Endothelial cell of hepatic sinusoid (primary cell): ENCODE measurements around the gene SAP30.

Experiments used
- in situ Hi-C: cut with HindIII; loops from 2 replicates; pipeline ENCODE4 v1.10.0; 2017; ENCODE audit warnings: low sequenced_read_pairs

Gene SAP30

DNA sequence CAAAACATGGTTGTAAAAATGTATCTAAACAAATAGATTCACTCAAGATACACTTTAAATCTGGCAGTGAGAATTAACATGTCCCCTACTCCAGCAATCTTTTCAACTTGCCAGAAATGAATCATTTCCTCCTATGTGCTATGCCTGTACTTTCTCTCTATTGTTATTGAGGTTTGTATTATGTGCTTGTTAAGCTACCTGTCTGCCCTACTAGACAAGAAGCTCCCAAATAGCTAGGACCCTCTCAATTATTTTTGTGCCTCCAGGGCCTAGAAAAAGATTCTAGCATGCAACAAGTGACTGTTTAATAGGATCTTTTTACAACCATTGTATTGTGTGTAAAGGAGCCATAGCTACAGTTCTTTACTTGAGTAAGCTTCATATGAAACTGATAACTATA, 3.5 kb upstream of the SAP30 start:
- in situ Hi-C loops, result no loop called here

DNA sequence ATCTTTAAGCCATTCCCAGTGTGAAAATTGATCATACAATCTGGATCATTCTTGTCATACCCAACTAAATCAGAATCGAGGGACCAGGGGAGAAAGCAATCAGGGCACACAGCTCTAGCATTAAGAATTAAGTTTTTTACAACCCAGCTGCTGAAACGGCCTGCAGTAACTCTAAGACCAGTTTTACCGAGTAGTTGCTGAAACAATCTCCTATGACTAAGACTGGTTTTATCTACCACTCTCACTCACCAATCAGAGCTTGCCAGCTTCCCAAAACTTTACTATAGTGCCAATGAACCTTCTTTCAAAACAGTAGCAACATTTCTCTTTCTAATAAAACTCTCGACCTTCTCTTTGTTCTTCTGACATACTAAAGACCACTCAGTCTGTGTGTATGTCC, 2.8 kb upstream of the SAP30 start:
- in situ Hi-C loops, result no loop called here

DNA sequence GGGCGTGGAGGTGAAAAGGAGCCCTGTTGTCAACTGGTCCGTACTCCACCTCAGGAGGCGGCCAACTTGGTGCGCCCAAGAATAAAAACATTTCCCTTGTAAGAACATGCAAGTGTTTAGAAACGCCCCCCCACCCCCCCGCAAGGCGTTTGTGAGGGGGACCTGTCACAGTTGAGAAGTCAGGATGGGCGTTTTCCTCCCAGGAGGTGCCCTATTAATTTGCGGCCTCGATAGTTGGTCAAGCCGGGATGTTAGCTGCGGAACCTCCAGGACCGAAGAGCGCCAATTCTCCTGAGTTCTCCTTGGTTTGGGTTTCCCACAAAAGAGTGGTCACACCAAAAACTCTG, 651 bp upstream of the SAP30 start:
- in situ Hi-C loops, result no loop called here

DNA sequence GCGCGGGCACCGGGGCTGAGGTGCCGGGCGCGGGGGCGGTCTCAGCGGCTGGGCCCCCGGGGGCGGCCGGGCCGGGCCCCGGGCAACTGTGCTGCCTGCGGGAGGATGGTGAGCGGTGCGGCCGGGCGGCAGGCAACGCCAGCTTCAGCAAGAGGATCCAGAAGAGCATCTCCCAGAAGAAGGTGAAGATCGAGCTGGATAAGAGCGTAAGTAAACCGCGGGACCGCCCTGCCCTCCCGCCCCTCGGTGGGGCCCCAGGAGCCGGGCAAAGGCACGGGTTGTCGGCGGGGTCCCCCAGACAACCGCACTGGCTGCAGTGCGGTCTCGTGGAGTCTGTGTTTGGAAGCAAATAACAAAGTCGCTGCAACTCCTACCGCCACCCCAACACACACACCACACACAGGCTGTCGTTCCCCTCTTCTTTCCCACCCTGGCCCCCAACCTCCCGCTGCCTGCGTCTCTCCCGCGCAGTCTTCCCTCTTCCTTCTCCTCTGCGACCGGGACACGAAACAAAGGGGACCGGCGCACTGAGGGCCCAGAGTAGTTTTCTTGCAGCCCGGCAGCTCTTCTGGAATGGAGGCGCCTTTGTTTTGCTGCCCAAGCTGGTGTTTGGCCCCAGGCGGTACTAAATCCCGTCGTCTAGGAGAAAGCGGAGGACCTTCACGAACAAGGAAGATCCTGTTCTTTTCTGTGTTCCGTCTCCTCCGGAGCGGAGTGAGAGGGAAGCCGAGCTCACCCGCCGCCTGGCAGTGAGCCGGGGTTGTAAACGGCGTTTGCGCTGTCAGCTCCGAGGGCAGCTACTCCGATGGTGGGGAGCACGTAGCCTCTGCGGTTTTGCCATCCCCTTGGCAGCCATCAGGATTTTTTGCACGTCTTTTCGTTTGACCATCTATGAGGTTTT, 788 bp downstream of the SAP30 start:
- in situ Hi-C loops, result no loop called here

DNA sequence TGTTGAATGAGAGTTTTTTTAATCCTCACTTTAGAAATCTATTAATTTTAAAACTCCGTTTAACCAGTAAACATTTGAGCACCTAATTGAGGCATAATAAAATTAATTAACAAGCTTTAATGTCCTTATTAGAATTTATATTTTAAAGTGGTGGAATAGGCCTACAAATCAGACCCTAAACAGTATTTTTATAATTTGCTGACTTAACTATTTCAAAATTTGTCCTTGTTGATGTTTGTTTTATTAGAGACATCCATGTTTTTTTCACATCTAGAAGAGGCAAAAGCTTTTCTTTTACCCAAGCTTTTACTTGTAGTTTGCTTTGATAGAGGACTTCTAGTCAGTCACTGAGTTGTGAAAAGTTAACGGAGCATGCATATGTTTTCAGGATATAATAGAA, 3.8 kb downstream of the SAP30 start:
- in situ Hi-C loops, result no loop called here

DNA sequence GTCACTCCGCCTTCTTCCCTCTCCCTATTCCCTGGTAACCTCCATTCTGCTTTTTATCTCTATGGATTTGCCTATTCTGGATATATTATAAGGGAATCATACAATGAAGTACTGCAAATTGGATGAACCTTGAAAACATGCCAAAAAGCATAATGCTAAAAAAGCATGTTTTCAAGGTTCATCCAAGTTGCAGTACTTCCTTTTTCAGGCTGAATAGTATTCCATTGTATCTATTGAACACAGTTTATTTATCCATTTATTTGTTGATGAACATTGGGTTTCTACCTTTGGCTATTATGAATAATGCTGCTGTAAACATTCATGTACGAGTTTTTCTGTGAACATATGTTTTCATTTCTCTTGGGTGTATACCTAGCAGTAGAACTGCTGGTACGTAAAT, 9.2 kb downstream of the SAP30 start:
- in situ Hi-C loops, result no loop called here

DNA sequence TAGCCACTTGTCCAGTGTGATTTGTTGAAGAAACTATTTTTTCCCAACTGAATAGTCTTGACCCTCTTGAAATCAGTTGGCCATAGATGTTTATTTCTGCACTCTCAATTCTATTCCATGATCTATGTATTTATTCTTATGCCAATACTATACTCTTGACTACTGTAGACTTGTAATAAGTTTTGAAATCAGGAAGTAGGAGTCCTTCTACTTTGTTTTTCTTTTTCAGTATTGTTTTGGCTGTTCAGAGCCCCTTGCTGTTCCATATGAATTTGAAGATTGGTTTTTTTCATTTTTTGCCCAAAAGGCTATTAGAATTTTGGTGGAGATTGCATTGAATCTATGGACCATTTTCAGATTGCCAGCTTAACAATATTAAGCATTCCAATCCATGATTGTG, 10.2 kb downstream of the SAP30 start:
- in situ Hi-C loops, result no loop called here

DNA sequence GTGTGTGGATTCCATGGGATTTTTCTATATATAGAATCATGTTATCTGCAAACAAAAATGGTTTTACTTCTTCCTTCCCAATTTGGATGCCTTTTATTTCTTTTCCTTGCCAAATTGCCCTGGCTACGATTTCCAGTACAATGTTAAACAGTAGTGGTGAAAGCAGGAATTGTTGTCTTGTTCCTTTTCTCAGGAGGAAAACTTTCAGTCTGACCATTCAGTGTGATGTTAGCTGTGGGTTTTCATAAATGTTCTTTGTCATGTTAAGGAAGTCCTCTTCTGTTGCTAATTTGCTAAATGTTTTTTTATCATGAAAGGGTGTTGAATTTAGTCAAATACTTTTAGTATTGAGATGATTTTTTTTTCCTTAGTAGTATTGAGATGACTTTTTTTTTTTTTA, 10.9 kb downstream of the SAP30 start:
- in situ Hi-C loops, result no loop called here

DNA sequence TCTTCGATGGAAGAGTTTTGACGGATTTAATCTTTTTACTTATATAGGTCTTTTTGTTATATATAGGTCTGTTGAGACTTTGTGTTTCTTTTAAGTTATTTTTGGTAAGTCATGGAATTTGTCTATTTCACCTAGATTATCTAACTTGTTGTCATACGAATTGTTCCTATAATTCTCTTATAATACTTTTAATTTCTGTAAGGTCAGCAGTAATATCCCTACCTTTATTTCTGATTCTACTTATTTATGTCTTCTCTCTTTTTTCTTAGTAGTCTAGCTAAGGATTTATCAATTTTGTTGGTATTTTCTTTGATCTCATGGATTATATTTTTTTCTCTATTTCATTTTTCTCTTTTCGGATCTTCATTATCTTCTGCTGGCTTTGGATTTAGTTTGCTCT, 11.6 kb downstream of the SAP30 start:
- in situ Hi-C loops, result no loop called here

DNA sequence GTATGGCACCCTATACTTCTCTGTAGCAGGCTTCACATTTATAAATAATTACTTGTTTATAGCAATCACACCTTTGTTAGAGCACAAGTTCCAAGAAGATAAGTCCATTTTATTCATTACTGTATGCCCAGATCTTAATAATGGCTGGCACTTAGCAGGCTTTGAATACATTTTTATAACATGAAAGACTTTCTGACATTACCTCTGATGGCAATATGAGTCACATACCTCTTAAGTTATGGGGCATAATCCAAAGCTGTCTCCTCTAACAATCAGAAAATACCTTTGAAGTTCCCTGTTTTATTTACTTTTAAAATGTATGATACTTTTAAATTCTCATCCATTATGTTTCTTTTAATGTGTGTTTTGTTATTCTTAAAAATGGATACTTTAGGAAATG, 16.0 kb downstream of the SAP30 start:
- in situ Hi-C loops, result no loop called here

DNA sequence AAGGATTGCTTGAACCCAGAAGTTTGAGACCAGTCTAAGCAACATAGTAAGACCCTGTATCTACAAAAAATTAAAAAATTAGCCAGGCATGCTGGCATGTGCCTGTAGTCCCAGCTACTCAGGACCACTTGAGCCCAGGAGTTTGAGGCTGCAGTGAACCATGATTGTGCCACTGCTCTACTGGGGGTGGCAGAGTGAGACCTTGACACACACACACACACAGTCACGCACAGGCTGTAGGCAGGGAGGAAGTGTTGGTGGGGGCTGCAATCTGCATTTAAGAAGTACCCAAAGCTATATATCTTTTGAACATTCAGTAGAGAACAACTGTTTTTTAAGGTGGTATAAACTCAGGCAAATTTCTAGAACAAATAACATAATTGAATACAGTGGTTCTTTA, 20.9 kb downstream of the SAP30 start:
- in situ Hi-C loops, result no loop called here

DNA sequence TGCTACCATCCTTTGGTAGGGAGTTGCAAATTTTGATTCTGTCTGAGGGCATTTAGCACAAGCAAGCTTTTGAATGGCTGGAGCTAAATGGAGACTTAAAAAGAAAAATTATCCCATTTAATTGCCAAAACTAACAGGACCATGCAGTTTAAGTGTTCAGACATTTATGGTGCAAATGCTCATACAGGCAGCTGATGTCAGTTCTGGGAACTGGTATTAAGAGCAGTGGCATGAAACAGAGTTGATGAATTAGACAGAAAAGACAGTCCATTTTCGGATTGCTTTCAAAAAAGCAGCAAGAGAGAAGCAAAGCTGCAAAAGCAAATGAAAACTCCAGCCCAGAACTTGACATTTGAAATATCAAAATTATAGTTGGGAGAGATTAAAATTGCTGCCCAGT, 26.9 kb downstream of the SAP30 start:
- in situ Hi-C loops, result no loop called here

DNA sequence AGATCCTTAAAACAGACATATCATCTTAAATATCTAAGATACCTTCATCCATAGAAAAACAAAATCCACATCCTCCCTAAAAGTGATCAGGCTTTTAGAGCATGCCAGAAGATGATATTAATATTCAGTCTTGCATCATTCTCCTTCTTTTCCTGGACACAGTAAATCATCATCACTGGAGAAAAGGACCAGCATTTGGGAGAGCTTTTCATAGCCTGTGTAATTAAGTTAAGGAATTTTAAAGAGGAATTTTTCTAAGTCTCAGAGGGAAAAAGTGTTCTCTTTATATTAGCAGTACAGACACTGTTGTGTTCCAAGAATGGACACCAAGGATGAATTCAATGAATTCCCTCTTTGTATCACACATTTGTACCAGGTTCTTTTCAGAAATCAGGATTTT, 27.5 kb downstream of the SAP30 start:
- in situ Hi-C loops, result no loop called here

DNA sequence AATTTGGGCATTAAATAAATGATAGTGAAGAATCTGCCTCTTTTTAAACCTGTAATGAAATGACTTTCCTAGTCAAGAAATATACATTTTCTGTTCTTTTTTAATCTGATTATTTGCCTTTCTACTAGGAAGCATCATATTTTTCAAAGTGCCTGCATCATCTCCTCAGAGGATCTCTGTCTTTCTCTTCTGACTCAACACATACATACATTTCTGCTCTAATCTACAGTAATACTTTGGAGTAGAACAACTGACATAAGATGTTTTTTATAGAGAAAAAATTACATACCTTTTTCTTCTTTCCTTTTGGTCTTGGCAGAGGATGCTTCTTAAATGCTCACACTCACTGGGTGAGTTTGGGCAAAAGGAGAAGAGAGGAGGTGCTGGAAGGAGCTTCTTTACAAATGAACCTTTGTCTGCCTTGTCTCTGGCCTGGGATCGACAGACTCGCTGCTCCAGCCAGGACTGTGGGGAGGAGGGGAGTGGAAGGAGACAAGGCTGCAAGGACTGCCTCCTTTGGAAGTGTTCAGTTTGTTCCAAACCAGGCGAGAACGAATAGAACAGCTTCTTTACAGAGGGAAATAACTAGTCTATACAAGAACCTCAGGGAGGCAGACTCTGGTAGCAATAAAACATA, 28.1 kb downstream of the SAP30 start, which contains the start of gene SCRG1:
TSS of gene SCRG1 (minus strand) at position 338 of the 637 bp plus-strand sequence. CDS start 7,702 bp downstream, outside the sequence.
- in situ Hi-C loops, result no loop called here

DNA sequence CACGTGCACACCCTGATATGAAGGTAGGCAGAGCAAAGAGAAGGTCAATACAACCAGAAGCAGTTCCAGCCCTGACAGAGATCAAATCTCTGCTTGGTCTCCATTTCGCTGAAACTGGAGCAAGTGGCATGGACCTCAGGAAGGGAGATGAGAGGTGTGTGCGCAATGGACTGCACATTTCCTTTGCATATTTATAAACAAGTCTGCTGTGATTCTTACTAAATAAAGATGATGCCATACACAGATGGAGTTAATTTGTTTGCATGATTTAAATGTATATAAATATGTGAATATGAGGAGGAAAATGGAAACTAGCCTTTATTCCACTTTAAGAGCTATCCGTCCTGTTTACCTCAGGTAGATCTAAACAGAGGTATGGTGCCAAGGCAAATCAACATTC, 30.3 kb downstream of the SAP30 start:
- in situ Hi-C loops, result no loop called here

DNA sequence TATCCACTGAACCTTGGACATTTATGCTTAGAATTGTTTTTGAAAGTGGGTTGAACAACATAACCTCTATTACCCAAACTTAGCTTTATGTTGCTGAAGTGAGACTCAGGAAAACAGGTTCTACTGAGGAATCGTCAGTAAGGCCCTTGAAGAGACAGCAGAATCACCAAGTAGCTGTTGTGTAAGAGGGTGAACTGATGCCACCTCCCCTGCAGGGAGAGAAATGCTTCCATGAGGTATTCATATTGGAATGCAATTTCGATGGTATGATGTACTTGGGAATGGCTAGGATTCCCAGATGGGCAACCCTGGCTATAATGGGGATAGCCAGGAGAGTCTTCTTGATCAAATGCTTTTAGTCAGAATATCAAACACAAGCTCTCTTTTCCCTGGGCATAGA, 32.3 kb downstream of the SAP30 start:
- in situ Hi-C loops, result no loop called here

DNA sequence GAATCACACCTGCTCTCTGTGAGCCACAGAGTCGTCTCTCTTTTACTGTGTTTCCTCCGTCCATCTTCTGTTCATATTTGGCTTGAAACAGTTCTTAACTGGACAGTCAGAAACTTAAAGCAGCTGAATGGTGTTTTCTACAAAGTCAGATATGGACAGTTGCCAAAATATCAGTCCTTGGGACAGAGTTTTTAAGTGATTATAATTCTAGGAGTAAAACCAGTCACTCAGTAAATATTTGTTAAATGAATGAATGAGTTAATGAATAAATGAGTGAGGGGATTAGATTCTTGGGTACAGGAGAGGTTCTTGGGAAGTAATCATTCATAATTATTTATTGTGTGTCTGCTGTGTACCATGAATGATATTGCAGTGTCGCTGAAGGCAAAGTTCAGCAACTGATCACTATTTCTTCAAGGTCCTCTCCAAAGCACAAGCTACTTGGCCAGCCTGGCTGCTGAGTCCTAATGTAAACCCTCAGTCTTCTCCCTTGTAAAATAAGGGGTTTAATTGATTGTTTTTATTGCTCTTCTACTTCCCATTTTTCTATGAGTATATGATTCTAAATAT, 33.6 kb downstream of the SAP30 start:
- in situ Hi-C loops, result no loop called here

DNA sequence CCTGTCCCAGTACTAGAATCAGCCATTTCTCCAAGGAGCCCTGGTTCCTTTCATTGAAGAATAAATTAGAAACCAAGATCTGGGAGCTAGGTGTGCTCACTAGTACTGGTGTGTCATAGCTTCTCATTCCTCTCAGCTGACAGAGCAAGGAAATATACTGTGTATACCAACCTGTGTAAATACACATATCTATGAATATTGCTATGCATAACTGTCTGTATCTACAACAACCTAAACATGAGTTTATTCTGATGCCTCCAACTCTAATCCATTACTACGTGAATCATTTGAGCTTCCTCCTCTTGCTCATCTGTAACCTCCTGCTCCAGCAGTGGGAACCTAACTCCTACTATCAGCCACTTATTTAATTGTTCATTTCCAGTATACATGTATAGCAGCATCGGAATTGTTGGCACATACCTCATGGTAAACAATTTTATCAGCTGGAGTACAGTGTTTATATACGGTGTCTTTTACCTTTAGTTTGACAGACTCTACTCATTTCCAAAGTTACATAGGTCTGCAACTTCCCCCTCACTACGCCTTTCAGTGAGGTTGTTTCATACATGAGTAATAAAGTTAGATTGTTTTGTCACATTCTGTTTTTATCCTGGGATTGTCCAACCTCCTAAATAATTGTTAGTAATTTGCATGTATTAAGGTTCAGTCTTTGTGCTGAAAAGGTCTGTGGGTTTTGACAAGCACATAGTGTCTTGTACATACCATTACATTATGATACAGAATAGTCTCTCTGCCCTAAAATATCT, 35.3 kb downstream of the SAP30 start:
- in situ Hi-C loops, result no loop called here

DNA sequence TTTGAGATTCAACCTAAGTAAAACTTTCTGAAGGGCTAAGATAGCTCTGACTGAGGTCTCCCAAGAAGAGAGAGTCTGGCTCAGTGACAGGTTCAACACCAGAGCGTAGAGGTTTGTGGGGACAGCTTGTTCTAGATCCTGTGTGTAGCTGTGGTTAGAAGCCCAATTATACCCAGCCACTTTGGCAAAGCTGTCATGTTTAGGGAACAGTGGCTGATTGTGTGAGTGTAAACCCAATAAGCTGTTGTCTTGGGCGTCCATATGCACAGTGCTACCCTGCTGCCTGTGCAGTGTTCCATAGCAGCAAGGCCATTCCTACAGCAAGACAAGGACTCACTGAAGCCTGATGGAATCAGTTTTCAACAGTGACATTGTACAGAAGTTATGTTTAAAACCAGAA, 39.3 kb downstream of the SAP30 start:
- in situ Hi-C loops, result no loop called here

DNA sequence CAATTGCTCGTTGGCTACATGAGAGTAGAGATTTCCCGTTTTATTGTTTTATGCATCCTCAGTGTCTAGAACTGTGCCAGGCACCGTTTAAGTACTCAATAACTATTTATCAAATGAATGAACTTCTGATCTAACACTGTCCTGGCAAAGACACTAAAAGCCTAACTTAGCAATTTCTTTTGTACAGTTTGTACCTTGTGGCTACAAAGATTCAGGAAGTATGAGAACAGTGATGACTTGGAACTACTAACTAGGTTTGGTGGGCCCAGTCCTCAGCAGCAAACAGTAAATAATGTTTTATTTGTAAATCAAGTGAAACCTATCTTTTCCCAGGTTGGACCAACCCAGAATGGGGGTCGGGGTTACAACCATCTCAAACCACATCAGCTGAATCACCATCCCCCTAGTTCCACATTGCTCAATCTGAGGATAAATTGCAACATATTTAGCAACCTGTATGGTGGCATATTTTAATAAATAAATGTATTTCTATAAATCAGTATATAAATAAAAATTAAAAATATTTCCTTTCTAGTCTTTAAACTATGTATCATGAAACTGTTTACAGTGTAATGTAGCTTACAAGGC, 40.4 kb downstream of the SAP30 start:
- in situ Hi-C loops, result no loop called here

DNA sequence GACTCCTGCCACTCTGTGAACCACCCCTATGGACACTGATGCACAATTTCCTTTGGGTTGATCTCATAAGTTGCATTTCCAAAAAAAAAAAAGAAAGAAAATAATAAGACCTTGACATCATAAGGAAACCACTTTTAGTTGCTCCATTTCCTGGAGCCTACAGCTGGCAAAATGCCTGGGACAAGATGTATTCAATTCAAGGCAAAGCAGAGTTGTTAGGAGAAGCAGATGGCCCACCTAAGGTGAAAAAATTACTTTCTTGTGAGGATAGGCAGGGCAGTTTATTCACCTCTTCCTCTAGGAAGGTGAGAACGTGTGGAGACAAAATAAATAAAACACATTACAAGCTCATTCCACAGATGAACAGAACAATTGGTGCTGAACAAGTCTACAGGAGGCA, 42.3 kb downstream of the SAP30 start:
- in situ Hi-C loops, result no loop called here
